GM12872 (cell line): ENCODE results near the gene NDUFA7.

Experiments
- CTCF ChIP-seq: IDR thresholded peaks from 3 replicates; pipeline ENCODE4 v1.5.1; 2011; ENCODE audit warnings: low read depth, mild to moderate bottlenecking, low read length, moderate library complexity; ENCODE audit not compliant: insufficient read depth

The NDUFA7 gene

DNA sequence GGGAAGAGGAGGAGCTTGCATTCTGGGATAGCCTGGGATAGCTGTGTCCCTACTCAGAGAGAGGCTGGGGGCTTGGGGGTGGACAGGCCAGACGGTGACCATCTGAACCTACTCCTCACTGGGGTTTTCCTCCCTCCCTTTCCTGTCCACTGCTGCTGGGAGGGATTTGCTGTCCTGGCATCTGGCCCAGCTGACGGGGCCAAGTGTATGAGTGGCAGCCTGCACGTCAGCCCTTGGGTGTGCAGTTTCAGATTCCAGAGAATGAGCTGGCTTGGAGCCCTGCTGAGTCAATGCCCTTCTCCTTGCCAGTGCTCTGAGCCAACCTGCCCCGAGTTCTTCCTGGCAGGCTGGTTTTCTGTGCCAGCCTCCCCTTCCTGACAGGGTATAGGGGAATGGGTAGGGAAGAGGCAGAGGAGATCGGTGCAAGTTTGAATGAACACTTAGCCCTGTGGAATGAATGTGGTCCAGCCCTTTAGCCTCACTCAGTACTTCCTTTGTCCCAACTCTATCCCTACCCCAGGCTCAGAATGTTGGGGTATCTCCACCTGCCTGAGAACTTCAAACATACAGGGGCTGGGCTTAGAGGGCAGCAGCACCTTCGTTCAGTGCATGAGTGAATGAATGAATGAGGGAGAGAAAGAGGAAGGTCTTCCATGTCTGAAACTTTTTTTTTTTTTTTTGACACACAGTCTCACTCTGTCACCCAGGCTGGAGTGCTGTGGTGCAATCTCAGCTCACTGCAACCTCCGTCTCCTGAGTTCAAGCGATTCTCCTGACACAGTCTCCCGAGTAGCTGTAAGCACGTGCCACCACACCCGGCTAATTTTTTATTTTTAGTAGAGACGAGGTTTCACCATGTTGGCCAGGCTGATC lies 41.0 kb upstream of the NDUFA7 start:
- TF ChIP-seq CTCF: no peak

DNA sequence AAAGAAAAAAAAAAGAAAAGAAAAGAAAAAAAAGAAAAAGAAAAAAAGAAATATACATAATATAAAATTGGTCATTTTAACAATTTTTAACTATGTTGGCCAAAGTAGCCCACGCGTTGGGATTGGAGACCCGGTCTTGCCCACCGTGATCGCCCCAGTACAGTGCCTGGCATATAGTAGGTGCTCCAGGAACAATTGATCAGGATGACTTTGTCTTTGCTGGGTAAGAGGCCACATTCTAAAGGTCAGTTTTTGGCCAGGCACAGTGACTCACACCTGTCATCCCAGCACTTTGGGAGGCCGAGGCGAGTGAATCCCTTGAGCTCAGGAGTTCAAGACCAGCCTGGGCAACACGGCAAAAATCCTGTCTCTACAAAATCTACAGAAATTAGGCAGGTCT lies 39.0 kb upstream of the NDUFA7 start:
- TF ChIP-seq CTCF: no peak

- TF ChIP-seq CTCF: no peak
These were observed 37.8 kb upstream of the NDUFA7 start for GRCh38 chr19:8358948-8359347.

- no peak for TF ChIP-seq CTCF
These were observed 35.9 kb upstream of the NDUFA7 start for GRCh38 chr19:8357007-8357521.

DNA sequence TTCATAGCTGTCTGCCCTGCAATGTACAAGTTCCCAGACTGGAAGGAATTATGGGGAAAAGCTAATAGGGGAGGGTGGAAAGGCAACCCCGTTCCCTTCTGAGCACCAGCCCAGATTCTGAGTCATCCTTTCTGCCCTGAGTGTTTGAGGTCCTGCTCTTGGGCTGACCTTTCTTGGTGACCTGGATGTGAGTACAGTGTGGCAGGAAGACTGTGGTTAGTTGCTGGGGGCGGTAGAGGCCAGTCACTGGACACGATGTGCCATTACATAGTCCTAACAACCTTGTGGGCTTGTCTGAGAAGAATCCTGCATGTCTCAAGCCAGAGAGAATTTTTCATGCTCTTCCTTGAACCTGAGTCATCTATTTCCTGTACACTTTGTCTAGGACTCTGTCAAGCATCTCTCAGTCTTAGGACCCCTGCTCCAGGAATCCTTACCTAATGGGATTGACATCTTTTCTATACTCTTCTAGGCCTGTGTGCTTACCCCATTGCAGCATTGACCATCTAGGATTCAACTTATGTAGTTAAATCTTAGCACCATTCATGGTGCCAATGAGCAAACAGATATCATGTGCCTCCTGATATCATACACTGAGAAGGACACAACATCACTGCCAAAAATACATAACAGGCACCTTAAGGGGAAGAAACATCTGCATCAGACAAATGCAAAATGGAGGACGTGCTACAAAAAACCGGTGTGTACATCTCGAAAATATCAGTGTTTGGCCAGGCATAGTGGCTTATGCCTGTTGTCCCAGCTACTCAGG lies 34.6 kb upstream of the NDUFA7 start:
- no peak for TF ChIP-seq CTCF

DNA sequence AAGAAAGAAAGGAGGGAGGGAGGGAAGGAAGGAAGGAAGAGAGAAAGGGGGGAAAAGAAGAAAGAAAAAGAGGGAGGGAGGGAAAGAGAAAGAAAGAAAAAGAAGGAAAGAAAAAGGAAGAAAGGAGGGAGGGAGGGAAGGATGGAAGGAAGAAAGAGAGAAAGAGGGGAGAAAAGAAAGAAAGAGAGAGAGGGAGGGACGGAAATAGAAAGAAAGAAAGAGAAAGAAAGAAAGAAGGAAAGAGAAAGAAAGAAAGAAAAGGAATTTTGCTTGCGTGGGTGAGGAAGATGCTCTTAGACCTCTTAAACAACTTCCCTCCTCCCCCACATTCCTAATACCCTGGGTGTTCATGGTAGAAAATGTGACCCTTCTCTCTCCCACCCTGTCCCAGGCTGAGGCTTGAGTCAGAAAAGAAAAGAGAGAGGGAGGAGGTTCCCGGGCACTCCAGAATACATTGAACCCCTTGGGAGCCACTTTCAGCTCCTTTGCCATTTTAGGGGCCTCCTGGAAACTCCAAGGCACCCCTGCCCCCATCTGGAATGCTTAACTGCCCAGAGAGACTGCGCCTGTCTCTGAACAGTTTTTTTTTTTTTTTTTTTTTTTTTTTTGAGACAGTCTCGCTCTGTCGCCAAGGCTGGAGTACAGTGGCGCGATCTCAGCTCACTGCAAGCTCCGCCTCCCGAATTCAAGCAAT lies 31.1 kb upstream of the NDUFA7 start:
- TF ChIP-seq CTCF: no peak

DNA sequence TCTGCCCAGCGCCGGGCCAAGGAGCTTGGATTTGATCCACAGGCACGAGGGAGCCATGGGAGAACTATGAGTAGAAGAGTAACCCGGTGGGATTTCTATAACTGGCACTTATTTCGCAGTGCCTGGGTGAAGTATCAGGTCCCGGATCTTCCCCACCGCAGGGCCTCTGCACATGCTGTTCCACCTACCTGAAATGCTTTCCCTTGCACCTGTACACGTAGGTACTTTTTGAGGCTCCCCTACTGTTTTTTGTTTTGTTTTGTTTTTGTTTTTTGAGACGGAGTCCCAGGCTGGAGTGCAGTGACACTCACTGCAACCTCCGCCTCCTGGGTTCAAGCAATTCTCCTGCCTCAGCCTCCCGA lies 22.3 kb upstream of the NDUFA7 start:
- no peak for TF ChIP-seq CTCF
